Limb (tissue), 2 donors: Measurements from ENCODE around the gene MICA.
A peak's percentile ranks its signal among the peaks of the same experiment; 100 is the strongest.
"Not testable (repeated sequence)": the region's sequence is repeated elsewhere in the genome, so short reads cannot be mapped to it uniquely, and the experiment has no call there.

Experiments used
- DNase-seq, 2 donors: peaks; one replicate each; pipeline ENCODE4 v3.0.0-alpha.2; 2016; ENCODE audit errors: extremely low spot score in 2 of 2

Gene MICA

DNA sequence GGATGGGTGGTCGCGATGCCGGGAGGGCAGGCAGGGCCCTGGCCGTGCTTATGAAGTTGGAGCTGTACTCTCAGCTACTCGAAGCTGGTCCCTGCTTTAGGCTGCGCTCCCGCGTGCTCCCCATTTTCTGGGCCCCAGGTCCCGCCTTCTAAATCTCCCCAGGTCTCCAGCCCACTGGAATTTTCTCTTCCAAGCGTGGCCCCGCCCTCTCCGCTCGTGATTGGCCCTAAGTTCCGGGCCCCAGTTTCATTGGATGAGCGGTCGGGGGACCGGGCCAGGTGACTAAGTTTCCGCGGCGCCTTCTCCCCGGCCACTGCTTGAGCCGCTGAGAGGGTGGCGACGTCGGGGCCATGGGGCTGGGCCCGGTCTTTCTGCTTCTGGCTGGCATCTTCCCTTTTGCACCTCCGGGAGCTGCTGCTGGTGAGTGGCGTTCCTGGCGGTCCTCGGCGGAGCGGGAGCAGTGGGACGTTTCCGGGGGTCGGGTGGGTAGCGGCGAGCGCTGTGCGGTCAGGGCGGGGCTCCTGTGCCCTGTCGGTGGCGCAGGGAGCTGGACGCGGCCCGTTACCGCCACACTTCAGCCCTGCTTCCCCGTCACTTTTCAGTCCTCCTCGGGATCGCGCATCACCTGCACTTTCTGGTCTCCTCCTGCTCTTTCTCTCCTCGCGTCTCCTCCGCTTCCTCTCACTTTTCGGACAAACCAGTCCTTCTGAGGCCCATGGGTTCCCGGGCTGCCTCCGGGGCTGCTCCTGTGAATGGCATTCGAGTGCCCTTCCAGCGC lies at the start of gene MICA:
TSS of gene MICA (plus strand) at position 313 of the 778 bp plus-strand sequence. CDS start at position 351, 38 bp downstream.
- DNase-seq, result peak; percentile 38 to 84

DNA sequence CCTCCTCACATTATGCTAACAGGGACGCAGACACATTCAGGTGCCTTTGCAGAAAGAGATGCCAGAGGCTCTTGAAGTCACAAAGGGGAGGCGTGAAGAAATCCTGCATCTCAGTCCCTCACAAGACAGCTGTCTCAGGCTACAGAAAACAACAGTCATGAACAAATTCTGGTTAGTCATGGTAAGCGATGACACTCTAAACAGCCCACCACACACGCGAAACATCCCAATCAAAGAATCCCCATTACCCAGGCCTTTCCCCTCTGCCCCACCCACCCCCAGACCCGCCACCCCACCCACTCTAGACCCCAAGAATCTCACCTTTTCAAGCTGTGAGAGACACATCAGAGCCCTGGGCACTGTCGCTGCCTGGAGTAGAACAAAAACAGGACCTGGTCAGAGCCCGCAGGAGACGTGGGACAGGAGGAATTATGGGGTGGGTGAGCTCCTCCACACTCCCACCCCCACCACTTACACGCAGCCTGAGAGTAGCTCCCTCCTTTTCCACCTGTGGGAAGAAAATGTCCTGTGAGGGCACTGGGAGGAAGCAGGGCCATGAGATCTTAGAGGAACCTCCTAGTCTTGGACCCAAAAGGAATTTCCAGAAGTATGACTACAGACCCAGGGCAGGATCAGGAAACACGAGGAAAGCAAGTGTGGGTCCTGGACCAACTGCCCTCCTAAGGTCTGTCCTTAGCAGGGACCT lies 49.1 kb upstream of the MICA start:
- no peak for DNase-seq

DNA sequence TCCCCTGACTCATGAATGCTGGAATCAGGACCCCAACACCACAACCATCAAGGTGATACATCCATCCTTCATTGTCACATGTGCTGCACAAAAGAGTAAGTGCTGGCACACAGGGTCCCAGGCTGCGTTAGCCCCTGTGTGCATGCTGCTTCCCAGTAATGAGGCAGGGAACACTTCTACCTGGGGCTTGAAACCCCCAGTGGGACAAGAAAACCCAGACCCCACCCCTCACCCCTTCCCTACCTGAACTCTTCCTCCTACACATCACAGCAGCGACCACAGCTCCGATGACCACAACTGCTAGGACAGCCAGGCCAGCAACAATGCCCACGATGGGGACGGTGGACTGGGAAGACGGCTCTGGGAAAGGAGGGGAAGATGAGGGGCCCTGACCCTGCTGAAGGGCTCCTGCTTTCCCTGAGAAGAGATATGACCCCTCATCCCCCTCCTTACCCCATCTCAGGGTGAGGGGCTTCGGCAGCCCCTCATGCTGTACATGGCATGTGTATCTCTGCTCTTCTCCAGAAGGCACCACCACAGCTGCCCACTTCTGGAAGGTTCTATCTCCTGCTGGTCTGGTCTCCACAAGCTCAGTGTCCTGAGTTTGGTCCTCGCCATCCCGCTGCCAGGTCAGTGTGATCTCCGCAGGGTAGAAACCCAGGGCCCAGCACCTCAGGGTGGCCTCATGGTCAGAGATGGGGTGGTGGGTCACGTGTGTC lies 48.4 kb upstream of the MICA start:
- no peak for DNase-seq

DNA sequence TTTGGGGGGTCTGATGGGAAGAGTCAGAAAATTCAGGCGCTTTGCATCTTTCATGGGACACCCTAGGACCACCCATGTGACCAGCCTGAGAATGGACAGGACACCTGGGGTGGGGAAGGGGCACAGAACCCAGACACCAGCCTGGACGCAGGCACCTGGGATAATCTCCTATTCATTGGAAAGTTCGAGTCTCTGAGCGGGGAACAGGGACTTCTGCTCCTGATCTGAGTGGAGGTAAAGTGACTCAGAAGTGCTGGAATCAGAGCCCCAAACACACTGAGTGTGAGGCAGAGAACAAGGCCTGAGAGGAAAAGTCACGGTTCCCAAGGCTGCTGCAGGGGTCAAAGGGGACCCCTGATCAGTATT lies 47.8 kb upstream of the MICA start:
- no peak for DNase-seq

DNA sequence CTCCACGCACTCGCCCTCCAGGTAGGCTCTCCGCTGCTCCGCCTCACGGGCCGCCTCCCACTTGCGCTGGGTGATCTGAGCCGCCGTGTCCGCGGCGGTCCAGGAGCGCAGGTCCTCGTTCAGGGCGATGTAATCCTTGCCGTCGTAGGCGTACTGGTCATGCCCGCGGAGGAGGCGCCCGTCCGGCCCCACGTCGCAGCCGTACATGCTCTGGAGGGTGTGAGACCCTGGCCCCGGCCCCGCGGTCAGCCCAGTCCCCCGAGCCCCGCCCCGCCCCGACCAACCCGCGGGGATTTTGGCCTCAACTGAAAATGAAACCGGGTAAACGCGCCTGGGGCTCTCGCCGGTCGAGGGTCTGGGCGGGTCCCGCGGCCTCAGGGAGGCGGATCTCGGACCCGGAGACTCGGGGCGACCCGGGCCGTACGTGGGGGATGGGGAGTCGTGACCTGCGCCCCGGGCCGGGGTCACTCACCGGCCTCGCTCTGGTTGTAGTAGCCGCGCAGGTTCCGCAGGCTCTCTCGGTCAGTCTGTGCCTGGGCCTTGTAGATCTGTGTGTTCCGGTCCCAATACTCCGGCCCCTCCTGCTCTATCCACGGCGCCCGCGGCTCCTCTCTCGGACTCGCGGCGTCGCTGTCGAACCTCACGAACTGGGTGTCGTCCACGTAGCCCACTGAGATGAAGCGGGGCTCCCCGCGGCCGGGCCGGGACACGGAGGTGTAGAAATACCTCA lies 47.0 kb upstream of the MICA start:
- DNase-seq, result peak in 1 of 2 donors; percentile 53

DNA sequence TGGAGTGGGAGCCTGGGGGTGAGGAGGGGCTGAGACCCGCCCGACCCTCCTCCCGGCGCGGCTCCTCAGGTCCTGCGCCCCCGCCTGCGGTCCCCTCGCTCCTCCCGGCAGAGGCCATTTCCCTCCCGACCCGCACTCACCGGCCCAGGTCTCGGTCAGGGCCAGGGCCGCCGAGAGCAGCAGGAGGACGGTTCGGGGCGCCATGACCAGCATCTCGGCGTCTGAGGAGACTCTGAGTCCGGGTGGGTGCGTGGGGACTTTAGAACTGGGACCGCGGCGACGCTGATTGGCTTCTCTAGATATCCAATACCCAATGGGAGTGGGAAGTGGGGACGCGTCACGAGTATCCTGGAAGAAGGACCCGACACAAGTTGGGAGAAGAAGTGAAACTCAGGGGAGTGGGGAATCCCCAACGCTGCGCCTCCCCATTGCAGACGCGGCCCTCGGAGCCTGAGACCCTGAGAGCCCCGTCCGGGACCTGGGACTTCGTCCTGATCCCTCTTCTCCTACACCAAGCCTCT lies 46.4 kb upstream of the MICA start, which contains the start of gene HLA-B:
TSS of gene HLA-B (minus strand) at position 234 of the 521 bp plus-strand sequence. CDS start at position 213, 21 bp downstream.
- peak; percentile 59 to 73 for DNase-seq

DNA sequence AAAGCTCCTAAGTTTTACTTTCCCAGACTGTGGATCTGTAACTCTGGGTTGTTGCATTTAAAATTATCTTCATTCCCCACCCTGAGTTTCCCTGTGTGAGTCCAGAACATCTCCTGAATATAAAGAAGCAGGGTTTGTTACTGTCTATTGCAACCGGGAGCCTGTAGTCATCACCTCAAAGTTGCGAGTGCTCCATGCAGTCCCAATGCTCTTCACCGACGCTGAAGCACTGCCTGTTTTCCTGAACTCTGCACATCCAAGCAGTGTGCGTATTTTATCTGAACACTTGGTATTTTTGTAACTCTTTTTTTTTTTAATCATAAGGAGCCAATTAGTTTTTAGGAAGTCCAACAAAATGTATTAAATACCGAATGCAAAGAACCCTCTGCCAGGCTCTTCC lies 45.5 kb upstream of the MICA start:
- DNase-seq, result no peak

DNA sequence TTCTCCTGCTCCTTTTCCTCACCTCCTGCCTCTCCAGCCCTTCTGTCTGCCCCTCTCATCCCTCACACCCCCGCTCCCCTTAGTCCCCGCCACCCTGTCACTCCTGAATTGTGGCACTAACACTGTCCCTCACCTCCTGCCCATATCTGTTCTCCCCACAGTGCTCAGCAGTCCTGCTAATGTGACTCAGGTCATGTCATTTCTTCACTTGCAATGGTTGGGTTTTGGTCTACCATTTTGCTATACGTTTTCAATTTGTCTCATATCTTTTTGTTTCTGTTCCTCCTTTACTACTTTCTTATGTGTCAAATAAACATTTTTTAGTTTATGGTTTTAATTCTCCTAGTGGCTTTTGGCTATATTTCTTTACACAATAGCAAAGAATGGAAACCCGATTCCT lies 45.1 kb upstream of the MICA start:
- DNase-seq, result no peak

DNA sequence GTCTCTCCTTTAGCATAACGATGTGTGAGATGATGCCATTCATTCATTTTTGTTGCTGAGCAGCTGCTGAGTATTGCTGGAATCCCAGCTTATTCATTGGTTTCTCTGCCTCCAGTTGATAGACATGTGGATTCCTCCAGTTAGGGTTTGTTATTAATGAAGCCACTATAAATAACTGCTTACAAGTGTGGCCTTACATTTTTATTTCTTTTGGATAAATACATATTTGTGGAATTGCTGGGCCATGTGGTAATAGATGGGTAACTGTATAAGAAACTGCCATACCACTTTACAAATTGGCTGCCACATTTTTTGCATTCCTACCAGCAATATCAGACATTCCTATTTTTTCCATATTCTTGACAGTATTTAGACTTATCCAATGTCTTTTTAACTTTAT lies 43.8 kb upstream of the MICA start:
- DNase-seq, result no peak

DNA sequence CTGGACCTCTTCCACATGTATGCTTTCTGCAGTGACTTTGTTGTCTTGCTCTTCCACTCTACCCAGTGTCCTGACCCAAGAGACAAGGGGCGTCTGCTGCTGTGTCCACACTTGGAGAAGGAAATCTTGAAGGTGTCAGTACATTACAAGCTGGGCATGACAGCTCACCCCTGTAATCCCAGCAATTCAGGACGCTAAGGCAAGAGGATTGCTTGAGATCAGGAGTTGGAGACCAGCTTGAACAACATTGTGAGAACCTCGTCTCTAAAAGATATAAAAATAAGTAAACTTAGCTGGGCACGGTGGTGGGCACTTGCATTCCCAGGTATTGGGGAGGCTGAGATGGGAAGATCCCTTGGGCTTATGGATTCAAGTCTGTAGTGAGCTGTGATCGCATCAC lies 40.6 kb upstream of the MICA start:
- no peak for DNase-seq

DNA sequence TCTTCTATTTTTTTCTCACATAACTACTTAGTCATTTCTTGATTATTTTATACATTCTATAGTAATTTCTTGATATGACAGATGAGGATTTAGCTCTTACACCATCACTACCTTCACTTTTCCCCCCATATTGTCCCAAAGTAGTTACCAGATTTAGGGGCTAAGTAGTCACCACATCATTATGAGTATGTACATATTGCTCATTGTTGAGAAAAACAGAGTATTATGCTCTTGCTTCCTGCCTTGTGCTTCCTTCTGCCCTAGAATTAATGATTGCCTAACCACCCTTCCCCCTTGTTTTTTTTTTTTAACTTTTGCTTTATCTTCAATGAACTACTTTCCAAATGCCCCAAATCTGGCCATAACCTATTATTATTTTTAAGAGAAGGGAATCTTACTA lies 39.6 kb upstream of the MICA start:
- DNase-seq, result no peak

DNA sequence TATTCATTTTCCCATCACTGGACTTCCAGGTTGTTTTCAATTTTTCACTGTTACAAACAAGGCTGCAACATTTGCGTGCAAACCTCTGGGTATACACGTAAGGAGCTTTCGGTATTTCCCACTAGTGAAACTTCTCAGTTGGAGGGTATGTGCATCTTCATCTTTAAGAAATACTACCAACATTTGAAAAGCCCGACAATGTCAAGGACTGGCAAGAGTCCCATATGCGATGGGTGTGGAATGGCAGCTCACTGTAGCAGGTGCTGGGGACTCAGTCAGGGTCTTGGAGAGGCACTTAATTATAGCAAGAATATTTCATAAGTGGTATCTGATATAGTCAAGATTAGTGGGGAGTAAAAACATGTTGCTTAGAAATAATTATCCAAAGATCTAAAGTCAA lies 37.5 kb upstream of the MICA start:
- DNase-seq, result no peak

DNA sequence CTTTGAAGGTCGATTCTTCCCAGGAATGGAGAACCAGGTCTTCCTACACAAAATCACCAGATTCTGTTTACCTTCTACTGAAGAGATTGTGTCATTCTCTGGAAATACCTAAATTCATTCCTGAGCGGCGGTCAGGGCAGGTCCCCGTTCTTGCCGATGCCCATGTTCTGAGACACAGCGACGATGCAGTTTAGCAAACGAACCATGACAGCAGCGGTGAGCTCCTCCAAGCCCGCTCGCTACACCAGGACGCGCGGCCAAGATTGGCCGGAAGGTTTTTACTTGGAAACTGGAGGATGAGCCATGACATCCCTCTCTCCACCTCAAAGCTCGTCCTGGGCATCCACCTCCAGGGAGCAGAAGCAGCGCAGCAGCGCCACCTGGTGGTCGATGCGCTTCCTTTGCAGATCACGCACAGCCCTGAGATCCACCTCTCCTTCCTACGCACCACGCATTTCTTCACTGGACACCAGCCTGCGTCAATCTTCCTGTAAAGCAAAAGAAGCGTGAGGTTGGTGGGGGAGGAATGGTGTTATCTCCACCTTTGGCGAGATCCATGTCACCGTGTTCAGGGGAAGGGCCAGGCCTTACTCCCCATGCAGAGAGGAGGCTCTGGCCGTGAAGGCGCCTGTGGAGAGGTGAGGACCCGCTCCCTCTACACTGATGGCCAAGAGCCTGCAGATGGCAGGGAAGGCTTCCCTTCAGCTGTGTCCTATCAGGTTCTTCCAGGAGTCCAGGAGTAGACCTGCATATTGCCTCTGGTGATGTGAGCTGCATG lies 36.5 kb upstream of the MICA start:
- peak; percentile 79 to 92 for DNase-seq

DNA sequence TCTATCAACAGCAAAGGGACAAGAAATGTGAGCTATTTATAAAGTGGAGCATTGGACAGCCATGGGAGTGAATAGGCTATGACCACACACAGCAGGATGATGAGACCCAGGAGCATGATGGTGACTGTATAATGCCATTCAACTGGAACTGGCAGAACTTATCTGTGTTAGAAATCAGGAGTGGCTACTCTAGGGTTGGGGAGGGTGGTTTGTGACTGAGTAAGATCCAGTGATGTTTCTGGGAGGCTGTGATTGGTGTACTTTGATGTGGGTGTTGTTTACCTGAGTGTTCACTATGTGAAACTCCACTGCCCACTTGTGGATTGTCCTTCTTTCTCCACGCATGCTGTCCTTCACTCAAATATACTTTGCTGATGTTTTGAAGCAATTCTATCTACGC lies 34.9 kb upstream of the MICA start:
- DNase-seq, result no peak

DNA sequence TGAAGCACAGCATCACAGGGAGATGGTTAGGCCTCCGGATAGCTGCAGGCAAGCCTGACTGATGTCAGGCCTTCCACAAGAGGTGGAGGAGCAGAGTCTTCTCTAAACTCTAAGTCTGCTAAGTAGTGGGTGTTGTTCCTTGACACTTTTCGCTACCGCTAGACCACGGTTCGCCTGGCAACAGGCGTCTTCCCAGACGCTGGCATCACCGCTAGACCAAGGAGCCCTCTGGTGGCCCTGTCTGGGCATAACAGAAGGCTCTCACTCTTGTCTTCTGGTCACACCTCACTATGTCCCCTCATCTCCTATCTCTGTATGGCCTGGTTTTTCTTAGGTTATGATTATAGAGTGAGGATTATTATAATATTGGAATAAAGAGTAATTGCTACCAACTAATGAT lies 29.3 kb upstream of the MICA start:
- not testable (repeated sequence) for DNase-seq

DNA sequence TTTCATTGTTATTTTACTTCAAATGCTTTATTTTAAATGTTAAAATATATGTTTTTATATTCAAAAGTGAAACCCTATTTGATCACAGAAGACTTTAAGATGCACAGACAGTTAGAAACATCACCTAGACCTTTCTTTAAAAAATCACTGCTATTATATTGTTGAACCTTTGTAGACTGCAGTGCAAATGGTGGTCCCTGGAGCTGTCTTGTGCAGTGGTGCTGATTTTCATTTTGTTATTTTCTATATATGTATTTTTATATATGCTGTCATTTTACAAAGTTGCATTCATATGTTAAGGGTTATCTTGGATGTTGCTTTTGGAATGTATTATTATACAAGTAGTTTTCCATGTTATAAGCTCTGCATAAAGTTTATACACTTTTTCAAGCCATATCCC lies 27.7 kb upstream of the MICA start:
- no peak for DNase-seq

DNA sequence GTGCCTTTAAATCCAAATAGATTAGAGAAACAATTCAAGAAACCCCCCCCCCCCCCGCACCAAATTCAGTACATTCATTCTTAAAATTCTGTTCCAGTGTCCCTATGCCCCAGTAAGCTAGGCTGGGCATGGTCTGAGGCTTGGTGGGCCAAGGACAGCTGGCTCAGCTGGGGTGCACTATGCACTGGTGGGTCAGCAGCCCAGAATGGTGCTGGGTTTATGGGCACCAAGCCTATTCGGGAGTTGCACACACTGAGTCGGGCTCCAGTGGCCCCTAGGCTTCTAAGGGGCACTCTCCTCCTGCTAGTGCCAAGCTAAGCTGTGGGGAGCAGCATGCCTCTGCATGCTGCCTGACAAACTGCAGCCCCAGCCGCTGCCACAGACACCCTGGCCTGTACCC lies 26.4 kb upstream of the MICA start:
- no peak for DNase-seq

DNA sequence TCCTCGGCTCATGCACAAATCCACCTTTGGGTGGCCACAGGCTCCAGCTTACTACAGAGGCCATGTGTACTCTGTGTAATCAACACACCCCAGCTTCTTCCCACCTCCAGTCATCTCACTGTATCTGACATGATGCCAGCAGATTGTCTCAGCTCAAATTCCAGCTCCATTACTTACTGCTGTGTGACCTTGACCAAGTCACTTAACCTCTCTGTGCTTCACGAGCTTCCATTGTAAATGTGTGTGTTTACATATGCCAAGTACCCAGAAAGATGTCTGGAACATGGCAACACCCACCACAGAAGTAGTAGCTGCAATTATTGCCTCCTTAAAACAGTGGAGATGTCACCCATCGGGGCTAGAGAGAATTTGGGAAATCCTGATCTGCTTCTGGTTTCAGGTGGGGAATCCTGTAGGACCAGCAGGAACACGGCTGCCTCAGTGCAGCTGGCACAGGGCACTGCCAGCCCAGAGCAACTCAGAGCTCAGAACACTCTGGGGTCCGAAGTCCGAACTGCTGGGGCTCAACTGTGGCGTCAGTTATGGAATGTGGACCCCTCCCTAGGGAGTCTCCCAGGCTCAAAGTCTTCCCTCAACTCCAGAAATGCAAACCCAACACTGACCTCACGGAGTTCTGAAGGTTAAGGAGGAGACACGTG lies 25.2 kb upstream of the MICA start:
- DNase-seq, result no peak

DNA sequence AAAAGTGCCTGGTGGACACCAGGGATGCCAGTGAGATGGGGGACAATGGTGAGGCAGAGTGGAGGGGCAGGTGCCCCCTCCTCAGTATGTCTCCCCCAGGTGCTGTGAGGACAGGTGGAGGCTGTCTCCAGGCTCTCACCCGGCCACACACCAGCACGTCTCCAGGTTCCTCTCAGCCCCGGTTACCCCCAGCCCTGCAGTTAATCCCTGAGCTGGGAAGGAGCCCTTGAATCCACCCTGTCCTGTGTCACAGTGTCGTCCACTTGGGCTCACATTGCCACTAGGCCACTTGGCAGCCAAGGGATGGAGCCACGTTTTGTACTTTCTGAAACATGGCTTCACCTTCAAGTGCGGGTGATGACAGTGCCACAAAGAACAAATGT lies 24.7 kb upstream of the MICA start:
- no peak for DNase-seq

DNA sequence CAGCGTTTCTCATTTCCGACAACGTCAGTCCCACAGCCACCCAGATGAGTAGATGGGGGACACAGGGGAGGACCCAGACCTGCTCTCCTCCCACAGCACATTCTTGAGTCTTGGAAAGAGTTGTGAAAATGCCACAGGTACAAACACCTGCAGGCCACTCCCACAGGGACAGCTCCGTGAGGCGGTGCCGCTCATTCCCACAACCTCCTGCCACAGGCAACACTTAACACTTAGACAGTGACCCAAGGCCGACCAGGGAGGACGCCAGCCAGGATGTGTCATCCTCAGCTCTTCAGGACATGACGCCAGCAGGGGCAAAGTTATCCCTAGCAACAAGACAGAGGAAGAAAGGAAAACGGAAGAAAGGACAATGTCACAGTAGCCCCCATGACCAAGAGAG lies 23.5 kb upstream of the MICA start:
- DNase-seq, result no peak
